ENCODE results near the gene BHLHE40. TPM values are rescaled to one million over a fixed set of nuclear protein-coding genes. Genes with fewer than 3 reads are reported as not detected.
A peak's percentile ranks its signal among the peaks of the same experiment; 100 is the strongest.

The BHLHE40 gene
- total RNA-seq, 2 experiments from 2014 or later = 316 to 318 TPM

DNA sequence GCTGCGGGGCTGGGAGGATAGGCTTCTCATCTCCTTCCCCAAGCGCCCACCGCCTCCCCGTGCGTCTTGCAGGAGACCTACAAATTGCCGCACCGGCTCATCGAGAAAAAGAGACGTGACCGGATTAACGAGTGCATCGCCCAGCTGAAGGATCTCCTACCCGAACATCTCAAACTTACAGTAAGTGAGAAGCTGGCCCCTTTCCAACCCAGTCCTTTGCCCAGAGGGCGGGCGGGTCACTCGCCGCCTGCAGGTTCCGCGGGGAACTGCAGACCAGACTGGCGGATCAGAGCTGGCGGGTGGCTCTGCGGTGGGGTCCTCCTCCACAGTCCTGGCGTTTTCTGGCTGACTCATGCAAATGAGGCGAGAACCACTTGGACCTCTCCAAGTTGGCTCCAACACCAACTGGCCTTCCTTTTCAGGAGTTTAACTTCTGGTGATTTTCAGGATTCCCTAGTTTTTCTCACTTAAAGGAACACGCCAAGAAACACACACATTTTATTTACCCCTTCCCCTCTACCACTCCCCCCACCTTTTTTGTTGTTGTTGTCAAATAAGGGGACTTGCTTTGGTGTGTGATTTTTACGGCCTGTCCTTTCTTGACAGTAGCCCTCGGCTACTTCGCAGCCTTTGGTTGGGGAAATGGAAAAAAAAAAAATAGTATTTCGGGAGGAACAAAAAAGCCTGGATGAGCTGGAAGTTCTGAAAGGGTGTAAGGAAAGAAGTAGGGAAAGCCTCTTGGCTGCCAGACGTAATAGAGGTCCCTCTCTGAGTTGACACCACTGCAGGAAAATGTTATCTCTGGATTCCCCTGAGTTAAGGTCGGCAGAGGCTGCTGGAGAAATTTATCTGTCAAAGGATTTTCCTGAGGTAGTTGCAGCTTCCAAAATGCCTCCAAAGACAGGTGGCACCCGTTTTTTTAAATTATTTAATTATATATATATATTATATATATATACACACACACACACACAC is 1.3 kb downstream of the BHLHE40 start:
- H3K9me3 Mint-ChIP-seq = no peaks in the 10 kb centered on the region
- peak overlapping the region; percentile 94 for H3K4me3 Mint-ChIP-seq
- peaks cover 54% of the 10 kb centered on the region for H3K4me1 Mint-ChIP-seq
- ChIA-PET CTCF (interaction anchor here (0.5 to 9.2 kb wide), 46 partner anchors 14 to 582 kb away, joined by 3 to 119 read pairs (median 6); no protein-coding TSS in a partner anchor), POLR2A (interaction anchor here (0.6 to 17.3 kb wide), 35 partner anchors 6 to 462 kb away, joined by 3 to 822 read pairs (median 9); partner anchors contain the start of gene EDEM1)
- DNase-seq = peak; percentile 93
- no peaks in the 10 kb centered on the region for H3K27me3 Mint-ChIP-seq
- H3K27ac Mint-ChIP-seq = peak overlapping the region; percentile 99
- H3K36me3 Mint-ChIP-seq (ENCODE audit: low read depth) = peaks cover 65% of the 10 kb centered on the region

DNA sequence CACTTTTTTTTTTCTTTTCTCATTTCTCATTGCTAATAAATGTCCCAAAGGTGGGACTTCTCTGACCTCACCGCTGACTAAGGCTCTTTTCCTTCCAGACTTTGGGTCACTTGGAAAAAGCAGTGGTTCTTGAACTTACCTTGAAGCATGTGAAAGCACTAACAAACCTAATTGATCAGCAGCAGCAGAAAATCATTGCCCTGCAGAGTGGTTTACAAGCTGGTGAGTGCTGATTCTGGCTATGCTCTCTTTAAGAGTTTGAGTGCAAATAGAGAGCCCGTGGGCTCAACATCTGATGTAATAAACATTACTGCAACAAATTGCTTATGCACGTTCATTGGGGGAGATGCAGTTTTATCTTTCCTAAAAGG is 2.0 kb downstream of the BHLHE40 start:
- Mint-ChIP-seq H3K4me3 (peak overlapping the region; percentile 94), H3K27me3 (no peaks in the 10 kb centered on the region), H3K27ac (peak overlapping the region; percentile 83), H3K9me3 (no peaks in the 10 kb centered on the region), H3K4me1 (peaks cover 54% of the 10 kb centered on the region), H3K36me3 (ENCODE audit: low read depth) (peaks cover 73% of the 10 kb centered on the region)
- DNase-seq = no peak
- ChIA-PET CTCF (interaction anchor here (1.0 to 9.2 kb wide), 20 partner anchors 12 to 270 kb away, joined by 3 to 119 read pairs (median 6); no protein-coding TSS in a partner anchor), POLR2A (interaction anchor here (1.2 to 17.3 kb wide), 15 partner anchors 19 to 270 kb away, joined by 3 to 822 read pairs (median 30); partner anchors contain the start of gene EDEM1)

DNA sequence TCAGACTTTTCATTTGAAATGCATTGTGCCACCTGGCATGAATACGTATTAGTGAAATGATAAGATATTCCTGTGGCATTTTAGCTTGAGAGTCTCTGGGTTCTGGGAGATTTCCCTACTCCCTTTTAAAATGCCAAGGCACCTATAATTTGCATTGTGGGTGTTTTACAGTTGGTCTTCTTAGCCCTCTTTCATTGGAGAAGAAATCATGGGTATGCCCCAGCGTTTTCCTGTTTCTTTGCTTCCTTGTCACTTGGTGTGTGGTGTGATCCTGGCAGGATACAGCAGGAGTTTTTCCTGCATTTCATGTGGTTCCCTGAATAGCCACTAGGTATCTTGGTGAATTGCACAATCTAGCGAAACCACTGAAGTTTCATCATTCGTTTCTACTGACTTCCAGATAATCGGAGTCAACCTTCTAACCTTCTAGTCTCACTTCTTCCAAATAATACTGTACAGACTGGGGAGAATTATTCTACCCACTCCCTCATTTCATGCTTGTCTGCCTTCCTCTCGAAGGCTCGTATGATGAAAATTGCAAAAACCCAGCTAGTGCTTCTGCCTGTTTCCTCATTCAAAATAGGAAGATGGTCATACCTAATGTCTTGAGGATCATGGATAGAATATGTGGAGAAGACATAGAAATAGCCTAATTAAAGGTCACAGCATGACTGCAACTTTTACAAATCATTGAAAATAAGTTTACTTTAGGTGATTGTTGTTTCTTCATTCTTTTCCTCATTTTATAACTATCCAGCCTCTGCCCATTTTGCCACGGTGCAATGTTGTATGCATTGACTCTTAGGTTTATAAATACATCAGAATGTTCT is 2.6 kb downstream of the BHLHE40 start:
- Mint-ChIP-seq H3K36me3 (ENCODE audit: low read depth) (peaks cover 79% of the 10 kb centered on the region), H3K27ac (peak overlapping the region; percentile 83), H3K4me3 (peak overlapping the region; percentile 94), H3K4me1 (peaks cover 54% of the 10 kb centered on the region), H3K9me3 (no peaks in the 10 kb centered on the region), H3K27me3 (no peaks in the 10 kb centered on the region)
- POLR2A ChIA-PET = interaction anchor here (1.0 to 17.3 kb wide), 19 partner anchors 9 to 270 kb away, joined by 3 to 822 read pairs (median 12); partner anchors contain the start of gene EDEM1
- CTCF ChIA-PET = interaction anchor here (0.7 to 9.2 kb wide), 14 partner anchors 12 to 271 kb away, joined by 3 to 119 read pairs (median 15); no protein-coding TSS in a partner anchor
- DNase-seq = no peak

DNA sequence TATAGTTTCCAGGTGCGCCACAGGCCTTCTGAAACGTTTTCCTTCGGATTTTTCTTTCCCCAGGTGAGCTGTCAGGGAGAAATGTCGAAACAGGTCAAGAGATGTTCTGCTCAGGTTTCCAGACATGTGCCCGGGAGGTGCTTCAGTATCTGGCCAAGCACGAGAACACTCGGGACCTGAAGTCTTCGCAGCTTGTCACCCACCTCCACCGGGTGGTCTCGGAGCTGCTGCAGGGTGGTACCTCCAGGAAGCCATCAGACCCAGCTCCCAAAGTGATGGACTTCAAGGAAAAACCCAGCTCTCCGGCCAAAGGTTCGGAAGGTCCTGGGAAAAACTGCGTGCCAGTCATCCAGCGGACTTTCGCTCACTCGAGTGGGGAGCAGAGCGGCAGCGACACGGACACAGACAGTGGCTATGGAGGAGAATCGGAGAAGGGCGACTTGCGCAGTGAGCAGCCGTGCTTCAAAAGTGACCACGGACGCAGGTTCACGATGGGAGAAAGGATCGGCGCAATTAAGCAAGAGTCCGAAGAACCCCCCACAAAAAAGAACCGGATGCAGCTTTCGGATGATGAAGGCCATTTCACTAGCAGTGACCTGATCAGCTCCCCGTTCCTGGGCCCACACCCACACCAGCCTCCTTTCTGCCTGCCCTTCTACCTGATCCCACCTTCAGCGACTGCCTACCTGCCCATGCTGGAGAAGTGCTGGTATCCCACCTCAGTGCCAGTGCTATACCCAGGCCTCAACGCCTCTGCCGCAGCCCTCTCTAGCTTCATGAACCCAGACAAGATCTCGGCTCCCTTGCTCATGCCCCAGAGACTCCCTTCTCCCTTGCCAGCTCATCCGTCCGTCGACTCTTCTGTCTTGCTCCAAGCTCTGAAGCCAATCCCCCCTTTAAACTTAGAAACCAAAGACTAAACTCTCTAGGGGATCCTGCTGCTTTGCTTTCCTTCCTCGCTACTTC is 3.8 kb downstream of the BHLHE40 start:
- POLR2A ChIA-PET = interaction anchor here (0.9 to 17.3 kb wide), 24 partner anchors 10 to 489 kb away, joined by 3 to 822 read pairs (median 8); partner anchors contain the start of genes EDEM1 and ITPR1
- Mint-ChIP-seq H3K9me3 (no peaks in the 10 kb centered on the region), H3K36me3 (ENCODE audit: low read depth) (peaks cover 77% of the 10 kb centered on the region), H3K27ac (peak overlapping the region; percentile 83), H3K27me3 (no peaks in the 10 kb centered on the region), H3K4me1 (peaks cover 53% of the 10 kb centered on the region), H3K4me3 (peak overlapping the region; percentile 94)
- no peak for DNase-seq
- CTCF ChIA-PET = interaction anchor here (0.8 to 9.2 kb wide), 24 partner anchors 7 to 272 kb away, joined by 3 to 69 read pairs (median 7); no protein-coding TSS in a partner anchor

DNA sequence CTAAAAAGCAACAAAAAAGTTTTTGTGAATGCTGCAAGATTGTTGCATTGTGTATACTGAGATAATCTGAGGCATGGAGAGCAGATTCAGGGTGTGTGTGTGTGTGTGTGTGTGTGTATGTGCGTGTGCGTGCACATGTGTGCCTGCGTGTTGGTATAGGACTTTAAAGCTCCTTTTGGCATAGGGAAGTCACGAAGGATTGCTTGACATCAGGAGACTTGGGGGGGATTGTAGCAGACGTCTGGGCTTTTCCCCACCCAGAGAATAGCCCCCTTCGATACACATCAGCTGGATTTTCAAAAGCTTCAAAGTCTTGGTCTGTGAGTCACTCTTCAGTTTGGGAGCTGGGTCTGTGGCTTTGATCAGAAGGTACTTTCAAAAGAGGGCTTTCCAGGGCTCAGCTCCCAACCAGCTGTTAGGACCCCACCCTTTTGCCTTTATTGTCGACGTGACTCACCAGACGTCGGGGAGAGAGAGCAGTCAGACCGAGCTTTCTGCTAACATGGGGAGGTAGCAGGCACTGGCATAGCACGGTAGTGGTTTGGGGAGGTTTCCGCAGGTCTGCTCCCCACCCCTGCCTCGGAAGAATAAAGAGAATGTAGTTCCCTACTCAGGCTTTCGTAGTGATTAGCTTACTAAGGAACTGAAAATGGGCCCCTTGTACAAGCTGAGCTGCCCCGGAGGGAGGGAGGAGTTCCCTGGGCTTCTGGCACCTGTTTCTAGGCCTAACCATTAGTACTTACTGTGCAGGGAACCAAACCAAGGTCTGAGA is 4.7 kb downstream of the BHLHE40 start:
- H3K9me3 Mint-ChIP-seq = no peaks in the 10 kb centered on the region
- peak overlapping the region; percentile 94 for H3K4me3 Mint-ChIP-seq
- H3K27ac Mint-ChIP-seq = peak overlapping the region; percentile 83
- peaks cover 60% of the 10 kb centered on the region for H3K4me1 Mint-ChIP-seq
- H3K36me3 Mint-ChIP-seq (ENCODE audit: low read depth) = peaks cover 77% of the 10 kb centered on the region
- DNase-seq = peak; percentile 85
- H3K27me3 Mint-ChIP-seq = no peaks in the 10 kb centered on the region
- ChIA-PET CTCF (interaction anchor here (0.8 to 9.2 kb wide), 26 partner anchors 8 to 280 kb away, joined by 3 to 69 read pairs (median 7); no protein-coding TSS in a partner anchor), POLR2A (interaction anchor here (0.9 to 17.3 kb wide), 25 partner anchors 6 to 490 kb away, joined by 3 to 822 read pairs (median 7); partner anchors contain the start of genes BHLHE40, EDEM1 and ITPR1)

DNA sequence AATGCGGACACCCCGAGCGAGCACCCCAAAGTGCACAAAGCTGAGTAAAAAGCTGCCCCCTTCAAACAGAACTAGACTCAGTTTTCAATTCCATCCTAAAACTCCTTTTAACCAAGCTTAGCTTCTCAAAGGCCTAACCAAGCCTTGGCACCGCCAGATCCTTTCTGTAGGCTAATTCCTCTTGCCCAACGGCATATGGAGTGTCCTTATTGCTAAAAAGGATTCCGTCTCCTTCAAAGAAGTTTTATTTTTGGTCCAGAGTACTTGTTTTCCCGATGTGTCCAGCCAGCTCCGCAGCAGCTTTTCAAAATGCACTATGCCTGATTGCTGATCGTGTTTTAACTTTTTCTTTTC is 5.3 kb downstream of the BHLHE40 start:
- no peak for DNase-seq
- H3K4me3 Mint-ChIP-seq = peak overlapping the region; percentile 94
- peaks cover 66% of the 10 kb centered on the region for H3K4me1 Mint-ChIP-seq
- POLR2A ChIA-PET = interaction anchor here (0.9 to 17.3 kb wide), 26 partner anchors 7 to 491 kb away, joined by 3 to 822 read pairs (median 7); partner anchors contain the start of genes BHLHE40, EDEM1 and ITPR1
- H3K27ac Mint-ChIP-seq = peak overlapping the region; percentile 83
- CTCF ChIA-PET = interaction anchor here (0.7 to 9.2 kb wide), 26 partner anchors 8 to 280 kb away, joined by 3 to 69 read pairs (median 7); no protein-coding TSS in a partner anchor
- H3K9me3 Mint-ChIP-seq = no peaks in the 10 kb centered on the region
- no peaks in the 10 kb centered on the region for H3K27me3 Mint-ChIP-seq
- H3K36me3 Mint-ChIP-seq (ENCODE audit: low read depth) = peaks cover 72% of the 10 kb centered on the region

DNA sequence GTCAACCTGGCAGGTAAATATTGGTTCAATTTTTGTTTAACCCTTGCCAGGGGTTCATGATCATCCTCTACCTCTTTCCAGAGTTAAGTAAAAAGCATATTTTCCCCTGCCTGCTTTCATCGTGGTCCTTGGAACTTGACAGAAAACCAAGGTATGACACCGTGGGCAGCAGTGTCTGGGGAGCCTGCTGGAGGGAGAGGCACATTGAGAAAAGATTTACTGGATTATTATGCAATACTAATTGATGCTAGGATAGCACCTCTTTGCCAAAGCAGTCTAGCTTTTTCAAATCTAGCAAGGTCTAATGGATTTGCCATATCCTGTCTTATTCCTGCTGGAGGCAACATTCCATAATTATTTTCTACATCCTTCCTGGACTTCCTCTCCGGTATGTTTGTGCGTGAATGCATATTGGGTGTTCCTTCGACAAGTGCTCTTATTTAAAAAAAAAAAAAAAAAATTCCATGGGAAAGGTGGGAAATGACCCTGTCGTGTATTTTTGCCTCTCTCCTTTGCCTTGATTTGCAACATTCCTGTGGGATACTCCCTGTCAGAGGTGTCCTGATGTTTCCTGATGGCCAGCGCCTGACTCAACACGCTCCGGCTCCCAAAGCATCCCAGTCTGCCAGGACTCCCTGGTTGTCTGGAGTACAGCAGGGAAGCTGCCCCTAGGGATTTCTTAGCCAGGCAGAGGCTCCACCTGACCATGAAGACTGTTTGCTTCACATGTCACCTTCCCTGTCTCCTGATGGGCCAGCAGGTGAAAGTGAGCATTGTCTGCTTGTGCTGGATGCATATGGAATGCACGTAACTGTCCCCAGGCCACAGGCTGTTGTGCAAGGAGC is 6.3 kb downstream of the BHLHE40 start:
- H3K9me3 Mint-ChIP-seq = no peaks in the 10 kb centered on the region
- ChIA-PET CTCF (interaction anchor here (0.7 to 9.2 kb wide), 25 partner anchors 9 to 281 kb away, joined by 3 to 69 read pairs (median 6); no protein-coding TSS in a partner anchor), POLR2A (interaction anchor here (0.9 to 17.3 kb wide), 20 partner anchors 8 to 492 kb away, joined by 3 to 822 read pairs (median 9); partner anchors contain the start of genes BHLHE40, EDEM1 and ITPR1)
- H3K27me3 Mint-ChIP-seq = no peaks in the 10 kb centered on the region
- no peak for DNase-seq
- H3K4me1 Mint-ChIP-seq = peaks cover 73% of the 10 kb centered on the region
- peaks cover 62% of the 10 kb centered on the region for H3K36me3 Mint-ChIP-seq (ENCODE audit: low read depth)
- H3K27ac Mint-ChIP-seq = peak overlapping the region; percentile 87
- peak overlapping the region; percentile 76 for H3K4me3 Mint-ChIP-seq

DNA sequence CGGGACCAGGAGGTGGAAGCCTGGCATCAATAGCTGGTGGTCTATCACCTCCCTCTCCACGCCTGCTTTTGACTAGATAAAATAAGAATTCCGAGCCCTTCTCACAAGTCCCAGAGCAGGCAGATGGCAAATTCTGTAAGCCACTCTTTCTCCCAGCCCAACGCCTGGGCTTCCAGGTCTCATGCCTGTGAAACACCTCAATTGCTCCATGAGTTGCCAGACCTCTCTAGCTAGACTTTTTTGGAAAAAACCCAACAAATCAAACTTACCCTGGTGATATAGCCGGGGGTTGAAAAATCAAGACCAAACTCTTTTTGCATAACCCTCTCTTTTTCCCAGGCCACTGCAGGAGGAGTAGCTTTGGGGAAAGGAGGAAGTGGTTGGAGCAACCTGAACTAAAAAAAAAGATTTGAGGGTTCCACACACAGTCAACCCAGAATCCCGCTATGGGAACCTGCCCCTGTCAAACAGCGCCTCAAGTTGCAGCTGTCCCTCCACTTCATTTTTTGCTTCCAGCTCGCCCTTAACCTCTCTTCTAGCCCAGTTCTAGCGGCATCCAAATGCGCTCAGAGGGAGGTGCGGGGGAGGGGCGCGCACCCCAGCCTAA is 7.0 kb downstream of the BHLHE40 start:
- Mint-ChIP-seq H3K9me3 (no peaks in the 10 kb centered on the region), H3K36me3 (ENCODE audit: low read depth) (peaks cover 54% of the 10 kb centered on the region), H3K4me1 (peaks cover 73% of the 10 kb centered on the region), H3K4me3 (peak overlapping the region; percentile 76), H3K27me3 (no peaks in the 10 kb centered on the region), H3K27ac (peak overlapping the region; percentile 87)
- POLR2A ChIA-PET = interaction anchor here (0.6 to 17.3 kb wide), 14 partner anchors 8 to 275 kb away, joined by 3 to 822 read pairs (median 8); partner anchors contain the start of gene BHLHE40
- no peak for DNase-seq
- CTCF ChIA-PET = interaction anchor here (0.9 to 9.2 kb wide), 15 partner anchors 14 to 275 kb away, joined by 3 to 69 read pairs (median 5); no protein-coding TSS in a partner anchor

DNA sequence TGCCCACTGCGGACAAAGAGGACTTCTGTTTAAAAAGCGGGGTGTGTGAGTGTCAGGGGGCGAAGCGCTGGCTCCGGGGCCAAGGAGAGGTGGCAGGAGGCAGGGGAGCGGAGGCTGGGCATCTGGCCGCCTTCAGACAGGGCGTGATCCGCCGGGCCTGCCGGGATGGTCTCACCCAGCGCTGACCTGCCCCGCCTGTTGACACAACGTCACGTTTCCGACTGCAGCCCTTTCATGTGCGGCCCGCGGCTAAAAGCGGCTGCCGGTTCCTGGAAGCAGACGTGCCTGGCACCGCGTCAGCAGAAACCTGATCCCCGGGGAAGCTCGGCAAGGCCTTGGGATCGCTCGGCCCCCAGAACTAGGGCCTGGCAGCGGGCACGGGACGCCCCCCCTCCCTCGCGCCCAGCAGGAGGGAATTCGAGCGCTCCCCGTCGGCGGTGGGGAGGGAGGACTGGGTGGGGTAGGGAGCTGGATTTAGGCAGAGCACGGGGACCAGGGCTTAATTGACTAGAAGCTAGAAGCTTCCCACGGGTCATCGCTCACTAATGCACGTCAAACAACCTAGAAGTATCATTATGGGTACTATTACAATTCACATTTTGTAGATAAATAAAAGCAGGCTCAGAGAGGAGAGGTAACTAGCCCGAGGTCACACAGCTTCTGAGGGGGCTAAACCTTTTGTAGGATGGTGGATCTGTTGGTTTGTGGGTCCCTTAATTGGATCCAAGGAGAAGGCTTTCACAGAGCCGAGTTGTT is 7.7 kb downstream of the BHLHE40 start:
- ChIA-PET POLR2A (interaction anchor here (0.6 to 17.3 kb wide), 16 partner anchors 9 to 275 kb away, joined by 3 to 822 read pairs (median 6); partner anchors contain the start of gene BHLHE40), CTCF (interaction anchor here (1.0 to 9.2 kb wide), 14 partner anchors 8 to 276 kb away, joined by 3 to 69 read pairs (median 5); partner anchors contain the start of gene BHLHE40)
- DNase-seq = peak; percentile 86
- H3K27ac Mint-ChIP-seq = peak overlapping the region; percentile 87
- peaks cover 69% of the 10 kb centered on the region for H3K4me1 Mint-ChIP-seq
- H3K27me3 Mint-ChIP-seq = no peaks in the 10 kb centered on the region
- H3K9me3 Mint-ChIP-seq = no peaks in the 10 kb centered on the region
- H3K36me3 Mint-ChIP-seq (ENCODE audit: low read depth) = peaks cover 47% of the 10 kb centered on the region
- H3K4me3 Mint-ChIP-seq = peak overlapping the region; percentile 76
